CD4-positive, alpha-beta memory T cell (primary cell): ENCODE measurements around the gene DUSP19. TPM values are rescaled to one million over a fixed set of nuclear protein-coding genes. Genes with fewer than 3 reads are reported as not detected.

ENCODE experiments used
- CTCF ChIA-PET: fragments of 350-600 bp; sonication (Branson Sonifier 250); formaldehyde crosslinking; loops from one replicate; lab custom pipeline; 2021; ENCODE audit warnings: inconsistent platforms; ENCODE audit not compliant: partially characterized antibody; lab: Charles Lee
- POLR2A ChIA-PET: fragments of 350-600 bp; sonication (Branson Sonifier 250); formaldehyde crosslinking; loops from one replicate; lab custom pipeline; 2021; ENCODE audit not compliant: partially characterized antibody; lab: Charles Lee
- DNase-seq, 5 donors: peaks; one replicate each; pipeline versions ENCODE4 v3.0.0 to v3.0.0-alpha.2; 2020 to 2022; ENCODE audit warnings: mixed read lengths in 1 of 5
- H3K27ac ChIP-seq: one replicate; pipeline ENCODE4 v1.7.0; 2013; ENCODE audit warnings: low read depth, low read length
- H3K27me3 ChIP-seq: 2 replicates; pipeline ENCODE4 v1.7.0; 2013; ENCODE audit warnings: mild to moderate bottlenecking, low read length, moderate library complexity; ENCODE audit not compliant: insufficient read depth
- H3K36me3 ChIP-seq: 2 replicates; pipeline ENCODE4 v1.7.0; 2013; ENCODE audit warnings: mild to moderate bottlenecking, low read length, moderate library complexity; ENCODE audit not compliant: insufficient read depth
- H3K4me1 ChIP-seq: 2 replicates; pipeline ENCODE4 v1.7.0; 2013; ENCODE audit warnings: mild to moderate bottlenecking, low read length, moderate library complexity; ENCODE audit not compliant: insufficient read depth
- H3K4me3 ChIP-seq, 2 donors: one replicate each; pipeline ENCODE4 v1.7.0; 2013; ENCODE audit warnings: low read length in 2 of 2, mild to moderate bottlenecking in 1 of 2
- H3K9me3 ChIP-seq, 2 donors: one replicate each; pipeline ENCODE4 v1.7.0; 2013; ENCODE audit warnings: low read length in 2 of 2, control low read depth in 1 of 2; ENCODE audit not compliant: control insufficient read depth in 1 of 2
- H3K27ac Mint-ChIP-seq, 7 donors: one replicate each; pipeline ENCODE4 v1.8.0; 2020 to 2021; ENCODE audit warnings: mixed read lengths in 7 of 7, mild to moderate bottlenecking in 6 of 7, inconsistent platforms in 3 of 7, moderate library complexity in 3 of 7
- H3K27me3 Mint-ChIP-seq, 2 donors: one replicate each; pipeline ENCODE4 v1.8.0; 2020 to 2021; ENCODE audit warnings: mixed read lengths in 2 of 2
- H3K36me3 Mint-ChIP-seq, 2 donors: one replicate each; pipeline ENCODE4 v1.8.0; 2020 to 2021; ENCODE audit warnings: mixed read lengths in 2 of 2, inconsistent platforms in 1 of 2, mild to moderate bottlenecking in 1 of 2
- H3K4me1 Mint-ChIP-seq, 4 donors: one replicate each; pipeline ENCODE4 v1.8.0; 2020 to 2021; ENCODE audit warnings: mixed read lengths in 4 of 4, mild to moderate bottlenecking in 1 of 4
- H3K4me3 Mint-ChIP-seq, 8 donors: one replicate each; pipeline ENCODE4 v1.8.0; 2020 to 2021; ENCODE audit warnings: mixed read lengths in 8 of 8, mild to moderate bottlenecking in 7 of 8, moderate library complexity in 6 of 8, inconsistent platforms in 3 of 8
- H3K9me3 Mint-ChIP-seq, 8 donors: one replicate each; pipeline ENCODE4 v1.8.0; 2020 to 2021; ENCODE audit warnings: mixed read lengths in 8 of 8, mild to moderate bottlenecking in 5 of 8, inconsistent platforms in 3 of 8, moderate library complexity in 1 of 8
- intact Hi-C: fragments of 100-400 bp; cut with micrococcal nuclease; formaldehyde crosslinking; loops from one replicate; pipeline ENCODE4 v1.15.1; 2023
- polyA plus RNA-seq, 2 donors: library from polyadenylated mRNA; unstranded; fragments of 300-500 nt; fragmentation: Illumina TruSeq; gene quantifications; one replicate each; pipeline ENCODE4 v1.2.3, GENCODE V29; 2021
- total RNA-seq, 2 experiments: library from RNA; stranded (reverse); gene quantifications; one replicate each; pipeline ENCODE4 v1.2.3, GENCODE V29; 2021

Gene DUSP19
- total and polyA plus RNA-seq, 4 experiments from 2014 or later: 0.49 to 3.7 (median 2.4) TPM

DNA sequence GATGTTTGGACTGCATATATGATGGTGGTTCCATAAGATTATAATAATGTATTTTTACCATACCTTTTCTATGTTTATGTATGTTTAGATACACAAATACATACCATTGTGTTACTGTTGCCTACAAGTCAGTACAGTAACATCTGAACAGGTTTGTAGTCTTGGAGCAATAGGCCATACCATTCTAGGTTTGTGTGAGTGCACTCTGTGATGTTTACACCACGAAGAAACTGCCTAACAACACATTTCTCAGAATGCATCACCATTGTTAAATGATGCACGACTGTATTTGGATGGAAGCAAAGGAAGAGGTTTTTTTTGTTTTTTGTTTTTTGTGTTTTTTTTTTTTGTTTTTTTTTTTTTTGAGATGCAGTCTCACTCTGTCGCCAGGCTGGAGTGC lies 9.5 kb downstream of the DUSP19 start:
- POLR2A ChIA-PET: no interaction called here
- CTCF ChIA-PET: no interaction called here
- no peaks in the 10 kb centered on the region for H3K4me1 ChIP-seq

GRCh38 chr2:183089192-183089851 lies 10.8 kb downstream of the DUSP19 start:
- Histone ChIP-seq H3K27ac (no peak overlapping the region), H3K36me3 (no peaks in the 10 kb centered on the region), H3K4me3 (no peak overlapping the region), H3K9me3 (no peaks in the 10 kb centered on the region), H3K4me1 (no peaks in the 10 kb centered on the region), H3K27me3 (no peaks in the 10 kb centered on the region)
- ChIA-PET POLR2A (no interaction called here), CTCF (no interaction called here)
- Mint-ChIP-seq H3K4me3 (no peak overlapping the region), H3K27ac (no peak overlapping the region), H3K36me3 (peaks cover 0 to 2% of the 10 kb centered on the region in 2 donors), H3K9me3 (no peaks in the 10 kb centered on the region), H3K4me1 (no peaks in the 10 kb centered on the region), H3K27me3 (no peaks in the 10 kb centered on the region)
- intact Hi-C loops: no loop called here
- no peak for DNase-seq

More for the DNA sequence above, 9.5 kb downstream of the DUSP19 start:
- H3K27me3 ChIP-seq: no peaks in the 10 kb centered on the region
- intact Hi-C loops: no loop called here
- H3K36me3 ChIP-seq: no peaks in the 10 kb centered on the region
- Mint-ChIP-seq H3K27ac (no peak overlapping the region), H3K9me3 (no peaks in the 10 kb centered on the region), H3K36me3 (peaks cover 0 to 2% of the 10 kb centered on the region in 2 donors), H3K27me3 (no peaks in the 10 kb centered on the region), H3K4me3 (no peak overlapping the region), H3K4me1 (no peaks in the 10 kb centered on the region)
- no peak overlapping the region for H3K4me3 ChIP-seq
- no peak overlapping the region for H3K27ac ChIP-seq
- no peaks in the 10 kb centered on the region for H3K9me3 ChIP-seq
- DNase-seq: no peak

GRCh38 chr2:183091318-183091953 lies 12.9 kb downstream of the DUSP19 start:
- Histone ChIP-seq H3K27me3 (no peaks in the 10 kb centered on the region), H3K27ac (no peak overlapping the region), H3K36me3 (no peaks in the 10 kb centered on the region), H3K4me1 (no peaks in the 10 kb centered on the region), H3K4me3 (no peak overlapping the region), H3K9me3 (no peaks in the 10 kb centered on the region)
- no peaks in the 10 kb centered on the region for H3K9me3 Mint-ChIP-seq
- CTCF ChIA-PET: no interaction called here
- H3K27me3 Mint-ChIP-seq: no peaks in the 10 kb centered on the region
- POLR2A ChIA-PET: no interaction called here
- no peak overlapping the region for H3K4me3 Mint-ChIP-seq
- no peak for DNase-seq
- H3K27ac Mint-ChIP-seq: peak overlapping the region in 1 of 7 donors; percentile 67
- H3K4me1 Mint-ChIP-seq: no peaks in the 10 kb centered on the region
- H3K36me3 Mint-ChIP-seq: peaks cover 0 to 2% of the 10 kb centered on the region in 2 donors
- intact Hi-C loops: no loop called here

DNA sequence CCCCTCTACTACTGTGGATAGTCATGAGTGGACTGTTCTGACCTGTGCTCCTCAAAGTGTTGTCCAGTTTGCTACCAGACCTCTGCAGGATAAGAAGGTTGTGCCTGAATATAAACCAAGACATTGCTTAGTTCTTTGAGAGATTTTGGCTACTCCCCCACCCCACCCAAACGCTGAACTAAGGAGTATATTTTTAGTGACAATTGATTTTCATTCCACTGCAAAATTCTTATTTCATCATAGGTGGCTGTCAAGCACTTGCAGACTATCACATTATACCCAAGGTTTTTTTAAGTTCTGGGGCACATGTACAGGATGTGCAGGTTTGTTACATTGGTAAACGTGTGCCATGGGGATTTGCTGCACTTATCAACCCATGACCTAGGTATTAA lies 13.4 kb downstream of the DUSP19 start:
- Mint-ChIP-seq H3K36me3 (peaks cover 0 to 2% of the 10 kb centered on the region in 2 donors), H3K9me3 (no peaks in the 10 kb centered on the region), H3K4me1 (no peaks in the 10 kb centered on the region), H3K27me3 (no peaks in the 10 kb centered on the region), H3K27ac (peak overlapping the region in 1 of 7 donors; percentile 67), H3K4me3 (peak overlapping the region in 1 of 8 donors; percentile 15)
- intact Hi-C loops: no loop called here
- no peaks in the 10 kb centered on the region for H3K9me3 ChIP-seq
- H3K4me3 ChIP-seq: no peak overlapping the region
- ChIA-PET CTCF (no interaction called here), POLR2A (no interaction called here)
- no peaks in the 10 kb centered on the region for H3K4me1 ChIP-seq
- H3K36me3 ChIP-seq: no peaks in the 10 kb centered on the region
- H3K27ac ChIP-seq: no peak overlapping the region
- DNase-seq: no peak
- H3K27me3 ChIP-seq: no peaks in the 10 kb centered on the region

DNA sequence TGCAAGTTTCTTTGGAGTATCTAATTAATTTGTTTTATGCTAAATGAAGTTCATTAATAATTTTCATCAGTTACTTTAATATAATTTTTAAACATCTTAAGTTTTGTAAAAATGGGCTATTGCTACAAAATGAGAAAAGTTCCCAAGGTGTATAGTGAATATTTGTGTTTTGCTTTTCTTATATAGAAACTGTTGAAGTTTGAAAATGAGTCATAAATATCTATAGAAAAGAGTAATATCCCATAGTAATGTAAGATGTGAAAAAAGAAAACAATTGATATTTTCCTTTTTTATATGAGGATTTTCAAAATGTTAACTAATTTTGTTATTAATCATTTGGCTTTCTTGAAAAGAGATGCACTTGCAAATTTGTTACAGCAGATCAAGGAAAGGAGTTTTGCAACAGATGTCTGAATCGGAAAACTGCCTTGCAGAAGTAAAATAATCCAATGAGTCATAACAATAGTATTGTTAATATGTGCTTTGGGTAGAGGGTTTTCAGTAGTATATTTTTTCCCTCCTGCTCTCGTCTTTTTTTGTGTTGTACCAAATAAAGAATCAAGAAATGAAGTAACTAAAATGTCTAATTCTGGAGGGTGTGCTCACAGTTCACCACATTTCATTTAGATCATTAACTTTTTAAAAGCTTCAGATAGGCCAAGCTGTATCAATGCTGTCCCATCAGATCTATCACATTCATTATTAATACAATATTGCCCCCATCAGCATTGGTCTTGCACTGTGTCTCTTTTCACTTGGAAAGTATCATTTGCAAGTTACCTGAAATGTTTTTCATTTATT lies 15.5 kb downstream of the DUSP19 start:
- Mint-ChIP-seq H3K4me3 (no peak overlapping the region), H3K27me3 (no peaks in the 10 kb centered on the region), H3K9me3 (no peaks in the 10 kb centered on the region), H3K36me3 (no peaks in the 10 kb centered on the region), H3K4me1 (no peaks in the 10 kb centered on the region), H3K27ac (no peak overlapping the region)
- intact Hi-C loops: loop anchor here (1.0 kb wide), 1 partner anchor 427 kb away; no protein-coding TSS in a partner anchor
- Histone ChIP-seq H3K4me3 (no peak overlapping the region), H3K9me3 (no peaks in the 10 kb centered on the region), H3K27me3 (no peaks in the 10 kb centered on the region), H3K4me1 (no peaks in the 10 kb centered on the region), H3K36me3 (no peaks in the 10 kb centered on the region), H3K27ac (no peak overlapping the region)
- POLR2A ChIA-PET: no interaction called here
- DNase-seq: peak in 1 of 5 donors; percentile 6
- CTCF ChIA-PET: interaction anchor here (1.0 to 1.4 kb wide), 5 partner anchors 17 to 428 kb away, joined by 3 to 5 read pairs (median 4); no protein-coding TSS in a partner anchor

GRCh38 chr2:183105402-183106134 lies 27.0 kb downstream of the DUSP19 start:
- no peak overlapping the region for H3K27ac ChIP-seq
- no peaks in the 10 kb centered on the region for H3K9me3 ChIP-seq
- Mint-ChIP-seq H3K27ac (no peak overlapping the region), H3K27me3 (peaks cover 5 to 10% of the 10 kb centered on the region in 2 donors), H3K4me3 (no peak overlapping the region), H3K4me1 (no peaks in the 10 kb centered on the region), H3K36me3 (no peaks in the 10 kb centered on the region), H3K9me3 (peaks cover 0 to 6% (median 0%) of the 10 kb centered on the region in 8 donors)
- H3K4me3 ChIP-seq: no peak overlapping the region
- DNase-seq: no peak
- intact Hi-C loops: no loop called here
- CTCF ChIA-PET: no interaction called here
- no peaks in the 10 kb centered on the region for H3K36me3 ChIP-seq
- POLR2A ChIA-PET: interaction anchor here (0.7 kb wide), 1 partner anchor 17 kb away, joined by 3 read pairs; no protein-coding TSS in a partner anchor
- no peaks in the 10 kb centered on the region for H3K4me1 ChIP-seq
- no peaks in the 10 kb centered on the region for H3K27me3 ChIP-seq
